GM12874 (cell line): ENCODE data around the gene SIX2.

Source experiments
- CTCF ChIP-seq: IDR thresholded peaks from 2 replicates; pipeline ENCODE4 v1.5.1; 2011; ENCODE audit warnings: low read depth, mild to moderate bottlenecking, control low read depth, low read length, moderate library complexity; ENCODE audit not compliant: insufficient read depth

The SIX2 gene

GRCh38 chr2:45045706-45046105 lies 36.5 kb upstream of the SIX2 start:
- TF ChIP-seq CTCF: no peak

- TF ChIP-seq CTCF: no peak
Observed at GRCh38 chr2:45044916-45045315, 35.7 kb upstream of the SIX2 start.

- TF ChIP-seq CTCF: no peak
Observed at GRCh38 chr2:45043174-45043573, 33.9 kb upstream of the SIX2 start.

- TF ChIP-seq CTCF: no peak
Observed at GRCh38 chr2:45042401-45042800, 33.1 kb upstream of the SIX2 start.

GRCh38 chr2:45040786-45041185 lies 31.5 kb upstream of the SIX2 start:
- TF ChIP-seq CTCF: no peak

- TF ChIP-seq CTCF: no peak
Observed at GRCh38 chr2:45033302-45033701, 24.1 kb upstream of the SIX2 start.

GRCh38 chr2:45031028-45031427 lies 21.8 kb upstream of the SIX2 start:
- TF ChIP-seq CTCF: no peak

GRCh38 chr2:45030553-45030952 lies 21.3 kb upstream of the SIX2 start:
- no peak for TF ChIP-seq CTCF
